Activated CD8-positive, alpha-beta memory T cell treated with anti-CD3 and anti-CD28 coated beads, Interleukin-2, amount 10 ng/mL, durations not matched to agents 7 days and 5 days (primary cell): ENCODE measurements around the gene PLEKHG5. TPM values are rescaled to one million over a fixed set of nuclear protein-coding genes. Genes with fewer than 3 reads are reported as not detected.
"Not testable (repeated sequence)": the region's sequence is repeated elsewhere in the genome, so short reads cannot be mapped to it uniquely, and the experiment has no call there.

Experiments
- ATAC-seq: fragments of 150-1000 bp; cut with Tn5 transposase; one replicate; pipeline ENCODE4 v1.10.0; 2021; ENCODE audit warnings: moderate library complexity
- CTCF ChIA-PET: fragments of 350-600 bp; sonication (Branson Sonifier 250); formaldehyde crosslinking; loops from one replicate; lab custom pipeline; 2021; ENCODE audit warnings: antibody characterized with exemption; lab: Charles Lee
- DNase-seq: peaks from one replicate; pipeline ENCODE4 v3.0.0-alpha.2; 2020
- H3K27ac Mint-ChIP-seq: one replicate; pipeline ENCODE4 v1.8.0; 2021; ENCODE audit warnings: mild to moderate bottlenecking, mixed read lengths
- H3K27me3 Mint-ChIP-seq: one replicate; pipeline ENCODE4 v1.8.0; 2021; ENCODE audit warnings: mixed read lengths
- H3K36me3 Mint-ChIP-seq: one replicate; pipeline ENCODE4 v1.8.0; 2021; ENCODE audit warnings: mild to moderate bottlenecking, mixed read lengths
- H3K4me1 Mint-ChIP-seq: one replicate; pipeline ENCODE4 v1.8.0; 2021; ENCODE audit warnings: mixed read lengths
- H3K4me3 Mint-ChIP-seq: one replicate; pipeline ENCODE4 v1.8.0; 2021; ENCODE audit warnings: mild to moderate bottlenecking, moderate library complexity, mixed read lengths
- H3K9me3 Mint-ChIP-seq: one replicate; pipeline ENCODE4 v1.8.0; 2022; ENCODE audit warnings: low read depth, mixed read lengths
- total RNA-seq, 2 experiments: library from RNA; stranded (reverse); gene quantifications; one replicate each; pipeline ENCODE4 v1.2.3, GENCODE V29; 2021

Gene PLEKHG5
- total RNA-seq, 2 experiments from 2014 or later = 1.1 to 1.7 TPM

GRCh38 chr1:6456800-6457466, 34.5 kb downstream of the PLEKHG5 start:
- ATAC-seq (no peak), DNase-seq (no peak)
- Mint-ChIP-seq H3K4me3 (no peak overlapping the region), H3K27ac (no peak overlapping the region), H3K27me3 (peaks cover 42% of the 10 kb centered on the region), H3K4me1 (peaks cover 27% of the 10 kb centered on the region), H3K9me3 (no peaks in the 10 kb centered on the region), H3K36me3 (peaks cover 7% of the 10 kb centered on the region)
- CTCF ChIA-PET = interaction anchor here (0.7 to 1.2 kb wide), 4 partner anchors 9 to 24 kb away, joined by 3 read pairs; no protein-coding TSS in a partner anchor

DNA sequence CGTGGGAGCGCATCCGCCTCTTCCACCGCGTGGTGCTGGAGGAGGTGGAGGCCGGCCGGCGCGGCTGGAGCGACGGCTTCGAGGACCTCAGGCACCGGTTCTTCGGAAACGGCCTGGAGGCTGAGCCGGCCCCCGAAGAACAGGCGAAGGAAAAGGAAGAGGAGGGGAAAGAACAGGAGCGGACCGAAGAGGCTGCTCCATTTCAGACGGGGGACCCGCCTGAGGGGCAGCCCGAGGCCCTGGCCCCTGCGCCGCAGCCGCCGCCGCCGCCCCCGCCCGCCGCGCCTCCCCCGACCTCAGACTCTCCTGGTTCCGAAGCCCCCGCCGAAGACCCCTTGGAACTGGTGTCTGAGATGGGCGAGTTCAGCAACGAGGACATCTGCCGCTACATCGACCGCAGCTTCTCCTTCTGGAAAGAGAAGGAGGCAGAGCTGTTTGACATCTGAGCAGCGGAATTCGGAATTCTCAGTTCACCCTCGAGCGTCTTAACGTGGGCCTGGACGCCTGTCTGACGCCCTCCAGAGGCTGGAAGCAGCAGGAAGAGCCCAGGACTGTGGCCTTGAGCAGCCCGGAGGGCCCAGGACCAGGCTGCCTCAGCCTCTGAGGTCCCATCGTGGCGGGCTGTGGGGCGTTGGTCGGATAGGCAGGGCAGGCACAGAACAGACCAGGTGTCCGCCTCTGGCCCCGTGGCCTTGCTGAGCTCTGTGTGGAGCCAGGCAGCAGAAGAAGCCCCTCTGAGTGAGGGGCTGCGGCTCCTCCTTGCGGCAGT, 35.5 kb downstream of the PLEKHG5 start:
- Mint-ChIP-seq H3K27me3 (peaks cover 47% of the 10 kb centered on the region), H3K4me1 (peaks cover 18% of the 10 kb centered on the region)
- not testable (repeated sequence) for H3K27ac Mint-ChIP-seq, DNase-seq, ATAC-seq, H3K36me3 Mint-ChIP-seq, H3K4me3 Mint-ChIP-seq, H3K9me3 Mint-ChIP-seq
- CTCF ChIA-PET = interaction anchor here (1.0 to 1.1 kb wide), 2 partner anchors 10 to 209 kb away, joined by 3 read pairs; no protein-coding TSS in a partner anchor

DNA sequence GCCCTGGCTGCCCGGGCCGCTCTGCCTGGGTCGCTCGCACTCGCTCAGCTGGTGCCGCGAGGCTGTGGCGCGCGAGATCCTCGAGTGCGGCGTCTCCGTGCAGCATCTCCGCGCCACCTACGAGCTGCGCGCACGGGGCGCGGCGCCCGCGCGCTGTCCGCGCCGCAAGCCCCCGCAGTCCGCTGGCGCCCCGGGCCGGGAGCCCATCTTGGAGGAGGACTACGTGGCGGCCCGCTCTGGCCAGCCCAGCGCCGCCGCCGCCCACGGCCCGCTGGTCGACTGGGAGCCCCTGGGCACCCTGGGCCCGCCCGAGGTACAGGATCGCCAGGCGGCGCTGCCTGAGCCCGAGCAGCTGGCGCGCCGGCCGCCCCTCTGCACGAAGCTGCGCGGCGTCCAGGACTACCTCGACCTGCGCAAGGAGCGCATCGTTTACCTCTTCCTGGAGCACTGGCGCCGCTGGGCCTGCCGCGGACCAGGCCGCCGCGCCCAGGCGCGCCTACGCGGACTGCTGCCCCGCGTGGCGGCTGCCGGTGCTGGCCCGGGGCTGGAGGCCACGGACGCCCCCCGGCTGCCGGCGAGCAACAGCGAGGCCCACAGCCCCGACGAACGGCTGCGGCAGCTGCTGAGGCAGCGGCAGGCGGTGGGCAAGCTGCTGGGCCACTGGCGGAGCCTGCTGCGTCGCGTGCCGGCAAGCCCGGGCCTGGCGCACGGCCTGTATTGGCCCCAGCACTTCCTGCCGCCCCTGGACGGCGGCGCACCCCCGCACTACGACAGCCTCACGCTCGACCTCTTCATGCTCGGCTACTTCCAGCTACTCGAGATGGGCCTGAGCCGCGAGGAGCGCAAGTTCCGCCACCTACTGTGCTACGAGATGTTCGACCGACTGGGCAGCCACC, 36.4 kb downstream of the PLEKHG5 start:
- peak; percentile 32 for ATAC-seq
- H3K4me3 Mint-ChIP-seq = no peak overlapping the region
- no peak for DNase-seq
- no peaks in the 10 kb centered on the region for H3K36me3 Mint-ChIP-seq
- H3K4me1 Mint-ChIP-seq = peaks cover 9% of the 10 kb centered on the region
- H3K27ac Mint-ChIP-seq = no peak overlapping the region
- H3K9me3 Mint-ChIP-seq = no peaks in the 10 kb centered on the region
- H3K27me3 Mint-ChIP-seq = peaks cover 55% of the 10 kb centered on the region
- CTCF ChIA-PET = interaction anchor here (1.0 to 1.5 kb wide), 5 partner anchors 9 to 208 kb away, joined by 3 to 9 read pairs (median 3); no protein-coding TSS in a partner anchor

- H3K4me3 Mint-ChIP-seq, ATAC-seq, H3K4me1 Mint-ChIP-seq, H3K36me3 Mint-ChIP-seq, H3K27ac Mint-ChIP-seq, H3K9me3 Mint-ChIP-seq, DNase-seq: not testable (repeated sequence)
- CTCF ChIA-PET = interaction anchor here (1.0 to 1.5 kb wide), 5 partner anchors 10 to 22 kb away, joined by 3 to 9 read pairs (median 3); no protein-coding TSS in a partner anchor
- H3K27me3 Mint-ChIP-seq = peaks cover 64% of the 10 kb centered on the region
Observed at GRCh38 chr1:6453895-6454855, 37.3 kb downstream of the PLEKHG5 start.

DNA sequence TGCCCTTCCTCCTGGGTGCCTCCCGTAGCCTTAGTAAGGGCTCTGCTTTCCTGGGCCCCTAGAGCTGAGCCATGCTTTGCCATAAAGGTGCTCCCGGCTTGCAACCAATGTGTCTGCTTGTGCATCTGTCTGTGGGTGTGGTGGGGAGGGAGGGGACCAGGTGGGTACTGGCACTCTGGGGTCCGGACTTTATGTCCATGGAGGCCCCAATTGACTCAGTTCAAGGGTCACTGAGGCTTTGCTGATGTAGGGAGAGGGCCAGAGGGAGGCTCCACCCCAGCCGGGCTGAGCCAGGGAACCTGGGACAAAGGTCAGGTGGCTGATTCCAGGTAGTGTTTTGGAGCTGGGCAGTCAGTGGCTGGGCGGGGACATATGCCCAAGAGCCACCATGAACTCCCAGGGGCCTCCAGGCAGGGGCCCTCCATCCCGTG, 40.5 kb downstream of the PLEKHG5 start:
- CTCF ChIA-PET = interaction anchor here (1.6 to 3.8 kb wide), 2 partner anchors 10 to 13 kb away, joined by 4 to 26 read pairs; no protein-coding TSS in a partner anchor
- Mint-ChIP-seq H3K4me3 (no peak overlapping the region), H3K36me3 (no peaks in the 10 kb centered on the region), H3K9me3 (no peaks in the 10 kb centered on the region), H3K27ac (no peak overlapping the region), H3K27me3 (peaks cover 68% of the 10 kb centered on the region), H3K4me1 (peaks cover 6% of the 10 kb centered on the region)
- no peak for DNase-seq
- no peak for ATAC-seq

DNA sequence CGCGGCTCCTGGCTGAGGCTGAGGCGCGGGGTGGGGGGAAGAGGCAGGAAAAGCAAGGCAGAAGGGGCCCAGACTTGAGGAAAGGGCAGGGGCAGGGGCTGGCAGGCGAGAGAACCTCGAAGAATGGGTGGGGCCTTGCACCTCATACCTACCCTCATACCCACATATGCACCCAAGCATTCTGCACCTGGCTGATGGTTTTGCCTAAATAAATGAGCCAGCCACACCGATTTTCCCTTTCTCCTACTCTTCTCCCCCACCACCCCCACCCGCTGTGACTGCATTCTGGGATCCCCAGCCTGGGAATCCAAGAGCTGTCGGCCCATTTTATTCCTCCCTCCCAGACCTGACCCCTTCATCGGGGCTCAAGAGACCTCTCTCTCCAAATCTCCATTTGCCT, 41.0 kb downstream of the PLEKHG5 start:
- CTCF ChIA-PET = interaction anchor here (0.9 to 3.8 kb wide), 3 partner anchors 10 to 37 kb away, joined by 3 to 26 read pairs (median 4); no protein-coding TSS in a partner anchor
- H3K27me3 Mint-ChIP-seq = peaks cover 68% of the 10 kb centered on the region
- H3K27ac Mint-ChIP-seq, H3K9me3 Mint-ChIP-seq, H3K36me3 Mint-ChIP-seq, H3K4me3 Mint-ChIP-seq, H3K4me1 Mint-ChIP-seq, DNase-seq, ATAC-seq: not testable (repeated sequence)

GRCh38 chr1:6450005-6450450, 41.4 kb downstream of the PLEKHG5 start:
- no peaks in the 10 kb centered on the region for H3K36me3 Mint-ChIP-seq
- ATAC-seq = no peak
- H3K4me3 Mint-ChIP-seq = no peak overlapping the region
- no peak for DNase-seq
- H3K27me3 Mint-ChIP-seq = peaks cover 66% of the 10 kb centered on the region
- CTCF ChIA-PET = interaction anchor here (0.9 to 3.8 kb wide), 6 partner anchors 9 to 37 kb away, joined by 3 to 26 read pairs (median 4); partner anchors contain the start of gene TNFRSF25
- no peak overlapping the region for H3K27ac Mint-ChIP-seq
- H3K4me1 Mint-ChIP-seq = peaks cover 6% of the 10 kb centered on the region
- no peaks in the 10 kb centered on the region for H3K9me3 Mint-ChIP-seq

- Mint-ChIP-seq H3K9me3 (no peaks in the 10 kb centered on the region), H3K4me3 (no peak overlapping the region), H3K36me3 (no peaks in the 10 kb centered on the region), H3K4me1 (peaks cover 6% of the 10 kb centered on the region), H3K27ac (no peak overlapping the region), H3K27me3 (peaks cover 65% of the 10 kb centered on the region)
- ATAC-seq (no peak), DNase-seq (no peak)
- CTCF ChIA-PET = interaction anchor here (1.0 to 3.8 kb wide), 6 partner anchors 11 to 90 kb away, joined by 3 to 26 read pairs (median 4); partner anchors contain the start of gene TNFRSF25
Observed at GRCh38 chr1:6448749-6449631, 42.5 kb downstream of the PLEKHG5 start.

- Mint-ChIP-seq H3K4me3 (no peak overlapping the region), H3K27me3 (peaks cover 56% of the 10 kb centered on the region), H3K27ac (no peak overlapping the region), H3K9me3 (no peaks in the 10 kb centered on the region), H3K36me3 (no peaks in the 10 kb centered on the region), H3K4me1 (peaks cover 4% of the 10 kb centered on the region)
- DNase-seq = no peak
- peak; percentile 28 for ATAC-seq
- CTCF ChIA-PET = interaction anchor here (1.0 to 1.6 kb wide), 3 partner anchors 10 to 89 kb away, joined by 3 to 6 read pairs (median 3); partner anchors contain the start of gene TNFRSF25
Observed at GRCh38 chr1:6447818-6448748, 43.4 kb downstream of the PLEKHG5 start.
